HT1080 (cell line): ENCODE data around the gene BAZ2A. TPM values are rescaled to one million over a fixed set of nuclear protein-coding genes. Genes with fewer than 3 reads are reported as not detected.

ENCODE experiments used
- DNase-seq: peaks from one replicate; pipeline ENCODE4 v3.0.0-alpha.2; 2015; ENCODE audit warnings: low read depth
- total RNA-seq: library from RNA; depleted of rRNA; stranded (reverse); fragments of >200 nt; shearing (Covaris generic); gene quantifications from 2 replicates; pipeline ENCODE4 v1.2.3, GENCODE V29; 2014

Gene BAZ2A
- total RNA-seq, 1 experiment from 2014 or later, result 47.0 TPM

GRCh38 chr12:56635806-56636674 lies 5.9 kb upstream of the BAZ2A start:
- peak; percentile 86 for DNase-seq

GRCh38 chr12:56634837-56635791 lies 5.0 kb upstream of the BAZ2A start:
- peak; percentile 90 for DNase-seq

GRCh38 chr12:56634242-56634836 lies 4.2 kb upstream of the BAZ2A start:
- DNase-seq, result no peak

GRCh38 chr12:56633468-56634241 lies 3.5 kb upstream of the BAZ2A start:
- no peak for DNase-seq

GRCh38 chr12:56632701-56633467 lies 2.8 kb upstream of the BAZ2A start:
- DNase-seq, result no peak

GRCh38 chr12:56631790-56632700 lies 1.9 kb upstream of the BAZ2A start:
- DNase-seq, result peak; percentile 33

- no peak for DNase-seq
These were observed 507 bp downstream of the BAZ2A start for GRCh38 chr12:56629459-56630179.

- peak; percentile 69 for DNase-seq
These were observed 1.3 kb downstream of the BAZ2A start for GRCh38 chr12:56628671-56629458.

GRCh38 chr12:56626701-56627100 lies 3.4 kb downstream of the BAZ2A start:
- DNase-seq, result no peak

GRCh38 chr12:56622535-56622934 lies 7.6 kb downstream of the BAZ2A start:
- no peak for DNase-seq

GRCh38 chr12:56616925-56617324 lies 13.2 kb downstream of the BAZ2A start:
- no peak for DNase-seq

GRCh38 chr12:56616244-56616643 lies 13.9 kb downstream of the BAZ2A start:
- DNase-seq, result no peak

- DNase-seq, result no peak
These were observed 15.5 kb downstream of the BAZ2A start for GRCh38 chr12:56614627-56615026.

GRCh38 chr12:56604355-56604754 lies 25.8 kb downstream of the BAZ2A start:
- no peak for DNase-seq

GRCh38 chr12:56602239-56602638 lies 27.9 kb downstream of the BAZ2A start:
- no peak for DNase-seq

GRCh38 chr12:56601503-56601902 lies 28.6 kb downstream of the BAZ2A start:
- DNase-seq, result peak; percentile 15

- DNase-seq, result no peak
These were observed 29.4 kb downstream of the BAZ2A start for GRCh38 chr12:56600753-56601152.

- DNase-seq, result no peak
These were observed 30.3 kb downstream of the BAZ2A start for GRCh38 chr12:56599797-56600196.
